B cell (primary cell): ENCODE measurements around the gene TTC34. TPM values are rescaled to one million over a fixed set of nuclear protein-coding genes. Genes with fewer than 3 reads are reported as not detected.
A peak's percentile ranks its signal among the peaks of the same experiment; 100 is the strongest.

ENCODE experiments used
- ATAC-seq: fragments of 200-7000 bp; cut with Tn5 transposase; one replicate; pipeline ENCODE4 v1.10.0; 2021; ENCODE audit warnings: low read depth, mild to moderate bottlenecking, moderate number of reproducible peaks, moderate library complexity
- CTCF ChIA-PET: fragments of 350-600 bp; sonication (Branson Sonifier 250); formaldehyde crosslinking; loops from one replicate; lab custom pipeline; 2021; ENCODE audit warnings: antibody characterized with exemption, inconsistent platforms; lab: Charles Lee
- POLR2A ChIA-PET: fragments of 350-600 bp; sonication (Branson Sonifier 250); formaldehyde crosslinking; loops from one replicate; lab custom pipeline; 2021; ENCODE audit warnings: antibody characterized with exemption; lab: Charles Lee
- DNase-seq: peaks from one replicate; pipeline ENCODE4 v3.0.0; 2013
- H2AFZ ChIP-seq: 2 replicates; pipeline ENCODE4 v1.6.1; 2012; ENCODE audit warnings: mild to moderate bottlenecking, low read depth, low read length; ENCODE audit not compliant: insufficient read depth, poor library complexity, severe bottlenecking
- H3K27ac ChIP-seq, 2 donors: 1 replicate in 1 of 2; 2 replicates in 1 of 2; pipeline ENCODE4 v1.5.1; 2012 to 2013; ENCODE audit warnings: low read length in 2 of 2, mild to moderate bottlenecking in 2 of 2, moderate library complexity in 1 of 2
- H3K27me3 ChIP-seq, 4 experiments: fragments of 200-600 bp in 1 of 4; sonication (generic) in 1 of 4; replicated peaks in 1 of 4; 1 replicate in 2 of 4; 2 replicates in 2 of 4; pipeline versions ENCODE4 v1.6.1 to v1.7.0; 2013 to 2016; ENCODE audit warnings: low read length in 3 of 4, mild to moderate bottlenecking in 2 of 4, mixed read lengths in 1 of 4, moderate library complexity in 1 of 4; ENCODE audit not compliant: insufficient read depth in 4 of 4, control insufficient read depth in 3 of 4; ENCODE audit errors: control extremely low read depth in 1 of 4
- H3K36me3 ChIP-seq, 2 experiments: replicated peaks in 1 of 2; 1 replicate in 1 of 2; 2 replicates in 1 of 2; pipeline versions ENCODE4 v1.6.1 to v1.7.1; 2013; ENCODE audit warnings: low read length in 1 of 2; ENCODE audit not compliant: insufficient read depth in 2 of 2, control insufficient read depth in 1 of 2; ENCODE audit errors: control extremely low read depth in 1 of 2, extremely low read depth in 1 of 2
- H3K4me1 ChIP-seq, 2 donors: fragments of 200-600 bp in 1 of 2; sonication (generic) in 1 of 2; 1 replicate in 1 of 2; 2 replicates in 1 of 2; pipeline versions ENCODE4 v1.5.1 to v1.6.1; 2013 to 2017; ENCODE audit warnings: low read length in 2 of 2; ENCODE audit not compliant: control insufficient read depth in 2 of 2, insufficient read depth in 2 of 2
- H3K4me2 ChIP-seq: replicated peaks from 2 replicates; pipeline ENCODE3; 2012; ENCODE audit warnings: mild to moderate bottlenecking, low read depth, low read length; ENCODE audit not compliant: poor library complexity, severe bottlenecking
- H3K4me3 ChIP-seq, 5 experiments: fragments of 200-600 bp in 1 of 5; sonication (generic) in 1 of 5; 1 replicate in 3 of 5; 2 replicates in 2 of 5; pipeline versions ENCODE4 v1.5.1 to v1.7.0; 2011 to 2016; ENCODE audit warnings: low read length in 4 of 5, mild to moderate bottlenecking in 4 of 5, low read depth in 2 of 5, control low read depth in 1 of 5, moderate library complexity in 1 of 5; ENCODE audit not compliant: insufficient read depth in 1 of 5; ENCODE audit errors: control extremely low read depth in 1 of 5, extremely low read depth in 1 of 5
- H3K79me2 ChIP-seq: fragments of 200-600 bp; sonication (generic); one replicate; pipeline ENCODE4 v1.6.0; 2016; ENCODE audit warnings: low read length; ENCODE audit not compliant: control insufficient read depth, insufficient read depth
- H3K9ac ChIP-seq: fragments of 200-600 bp; sonication (generic); 2 replicates; pipeline ENCODE4 v1.6.1; 2017; ENCODE audit warnings: mild to moderate bottlenecking, low read length, moderate library complexity
- H3K9me3 ChIP-seq, 3 donors: one replicate each; pipeline versions ENCODE4 v1.6.1 to v1.7.1; 2013; ENCODE audit warnings: low read length in 2 of 3; ENCODE audit not compliant: control insufficient read depth in 2 of 3, insufficient read depth in 1 of 3; ENCODE audit errors: control extremely low read depth in 1 of 3
- H4K20me1 ChIP-seq: 2 replicates; pipeline ENCODE4 v1.6.0; 2012; ENCODE audit warnings: mild to moderate bottlenecking, low read length; ENCODE audit not compliant: insufficient read depth, control insufficient read depth, poor library complexity, severe bottlenecking
- H3K27ac Mint-ChIP-seq: one replicate; pipeline ENCODE4 v1.8.0; 2021; ENCODE audit warnings: mixed read lengths
- H3K27me3 Mint-ChIP-seq: one replicate; pipeline ENCODE4 v1.8.0; 2021; ENCODE audit warnings: mixed read lengths
- H3K4me1 Mint-ChIP-seq: one replicate; pipeline ENCODE4 v1.8.0; 2021; ENCODE audit warnings: mixed read lengths
- H3K4me3 Mint-ChIP-seq: one replicate; pipeline ENCODE4 v1.8.0; 2021; ENCODE audit warnings: mixed read lengths
- H3K9me3 Mint-ChIP-seq: one replicate; pipeline ENCODE4 v1.8.0; 2022; ENCODE audit warnings: mixed read lengths; ENCODE audit not compliant: insufficient read depth
- EZH2 ChIP-seq: IDR thresholded peaks from 2 replicates; pipeline ENCODE4 v1.6.1; 2012; ENCODE audit warnings: borderline replicate concordance, low read depth, mild to moderate bottlenecking, moderate library complexity, low read length; ENCODE audit not compliant: insufficient read depth, poor library complexity, severe bottlenecking
- WGBS: methylation state at CpG from one replicate; pipeline ENCODE4 v1.1.5; 2013; ENCODE audit warnings: missing lambda C conversion rate; ENCODE audit not compliant: insufficient coverage; 5-methylcytosine and 5-hydroxymethylcytosine counted together
- intact Hi-C: fragments of 100-400 bp; cut with micrococcal nuclease; formaldehyde crosslinking; loops from one replicate; pipeline ENCODE4 v1.10.0; 2022
- polyA plus RNA-seq: library from polyadenylated mRNA; depleted of rRNA; stranded (reverse); fragments of >200 nt; gene quantifications from 2 replicates; pipeline ENCODE4 v1.2.3, GENCODE V29; 2012
- total RNA-seq, 2 donors: library from RNA; stranded (reverse); fragments of 120-200 nt in 1 of 2; gene quantifications; 1 replicate in 1 of 2; 2 replicates in 1 of 2; pipeline versions ENCODE4 v1.2.3 to v1.2.4, GENCODE V29; 2013 to 2022
- TF ChIP-seq, protein P1 (sequence below): fragments of 200-600 bp; IDR thresholded peaks from one replicate; pipeline ENCODE4 v1.8.0; 2022; ENCODE audit warnings: antibody characterized with exemption, mild to moderate bottlenecking

TTC34 gene
- total and polyA plus RNA-seq, 2 donors (not counting 1 experiment from before 2014, with no cell fraction given), result 2.1 to 8.1 TPM

DNA sequence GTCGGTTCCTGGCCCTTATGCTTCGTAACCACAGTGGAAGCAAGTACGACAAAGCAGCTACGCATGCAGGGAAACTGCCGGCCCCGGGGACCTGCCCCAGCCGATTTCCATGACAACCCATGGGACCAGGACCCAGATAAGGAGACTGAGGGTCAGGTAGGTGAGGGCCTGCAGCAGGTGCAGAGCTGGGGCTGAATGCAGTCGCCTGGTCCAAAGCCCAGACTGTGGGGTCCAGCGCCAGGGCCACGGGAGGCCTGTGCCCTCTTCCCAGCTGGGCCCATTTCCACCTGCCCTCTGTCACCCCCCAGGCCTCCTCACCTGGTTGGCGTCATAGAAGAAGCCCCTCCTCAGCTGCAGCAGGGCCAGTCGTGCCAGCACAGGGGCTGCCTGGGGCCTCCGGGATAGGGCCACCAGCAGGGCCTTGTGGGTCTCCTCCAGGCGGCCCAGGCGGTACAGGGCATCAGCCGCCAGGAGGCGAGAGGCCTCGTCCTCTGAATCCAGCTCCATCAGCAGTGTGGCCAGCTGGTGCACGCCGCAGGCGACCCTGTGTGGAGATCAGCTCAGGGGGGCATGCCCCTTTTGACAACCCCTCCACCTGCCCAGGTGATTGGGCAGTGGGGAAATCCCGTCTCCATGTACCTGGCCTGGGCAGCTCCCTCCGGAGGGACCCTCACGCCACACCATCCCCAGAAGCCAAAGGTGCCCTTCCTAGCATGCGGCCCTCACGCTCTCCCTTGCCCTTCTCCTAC lies 14.2 kb downstream of the TTC34 start:
- H3K4me3 ChIP-seq, result no peak overlapping the region
- POLR2A ChIA-PET, result no interaction called here
- Mint-ChIP-seq H3K9me3 (peaks cover 4% of the 10 kb centered on the region), H3K27ac (no peak overlapping the region), H3K4me3 (no peak overlapping the region), H3K27me3 (peaks cover 25% of the 10 kb centered on the region), H3K4me1 (peaks cover 1% of the 10 kb centered on the region)
- H3K36me3 ChIP-seq, result no peaks in the 10 kb centered on the region
- DNase-seq (peak; percentile 7), ATAC-seq (no peak)
- TF ChIP-seq, protein P1, sequence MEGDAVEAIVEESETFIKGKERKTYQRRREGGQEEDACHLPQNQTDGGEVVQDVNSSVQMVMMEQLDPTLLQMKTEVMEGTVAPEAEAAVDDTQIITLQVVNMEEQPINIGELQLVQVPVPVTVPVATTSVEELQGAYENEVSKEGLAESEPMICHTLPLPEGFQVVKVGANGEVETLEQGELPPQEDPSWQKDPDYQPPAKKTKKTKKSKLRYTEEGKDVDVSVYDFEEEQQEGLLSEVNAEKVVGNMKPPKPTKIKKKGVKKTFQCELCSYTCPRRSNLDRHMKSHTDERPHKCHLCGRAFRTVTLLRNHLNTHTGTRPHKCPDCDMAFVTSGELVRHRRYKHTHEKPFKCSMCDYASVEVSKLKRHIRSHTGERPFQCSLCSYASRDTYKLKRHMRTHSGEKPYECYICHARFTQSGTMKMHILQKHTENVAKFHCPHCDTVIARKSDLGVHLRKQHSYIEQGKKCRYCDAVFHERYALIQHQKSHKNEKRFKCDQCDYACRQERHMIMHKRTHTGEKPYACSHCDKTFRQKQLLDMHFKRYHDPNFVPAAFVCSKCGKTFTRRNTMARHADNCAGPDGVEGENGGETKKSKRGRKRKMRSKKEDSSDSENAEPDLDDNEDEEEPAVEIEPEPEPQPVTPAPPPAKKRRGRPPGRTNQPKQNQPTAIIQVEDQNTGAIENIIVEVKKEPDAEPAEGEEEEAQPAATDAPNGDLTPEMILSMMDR, result no peak
- TF ChIP-seq EZH2, result no peak
- H3K9ac ChIP-seq, result no peak overlapping the region
- H2AFZ ChIP-seq, result no peak overlapping the region
- intact Hi-C loops, result no loop called here
- no peak overlapping the region for H3K27ac ChIP-seq
- H3K79me2 ChIP-seq, result no peaks in the 10 kb centered on the region
- no peaks in the 10 kb centered on the region for H4K20me1 ChIP-seq
- CTCF ChIA-PET, result interaction anchor here (0.8 to 3.6 kb wide), 10 partner anchors 143 to 374 kb away, joined by 3 to 25 read pairs (median 3); partner anchors contain the start of genes PEX10 and TNFRSF14
- peaks cover 0 to 45% (median 7%) of the 10 kb centered on the region in 4 experiments for H3K27me3 ChIP-seq
- peaks cover 0 to 30% (median 11%) of the 10 kb centered on the region in 3 donors for H3K9me3 ChIP-seq
- H3K4me2 ChIP-seq, result no peak overlapping the region
- H3K4me1 ChIP-seq, result peaks cover 0 to 3% of the 10 kb centered on the region in 2 donors
- 84% methylated on average over 16 of the region's 26 CpGs for WGBS
